ENCODE results near the gene HOMER2.

HOMER2 gene

DNA sequence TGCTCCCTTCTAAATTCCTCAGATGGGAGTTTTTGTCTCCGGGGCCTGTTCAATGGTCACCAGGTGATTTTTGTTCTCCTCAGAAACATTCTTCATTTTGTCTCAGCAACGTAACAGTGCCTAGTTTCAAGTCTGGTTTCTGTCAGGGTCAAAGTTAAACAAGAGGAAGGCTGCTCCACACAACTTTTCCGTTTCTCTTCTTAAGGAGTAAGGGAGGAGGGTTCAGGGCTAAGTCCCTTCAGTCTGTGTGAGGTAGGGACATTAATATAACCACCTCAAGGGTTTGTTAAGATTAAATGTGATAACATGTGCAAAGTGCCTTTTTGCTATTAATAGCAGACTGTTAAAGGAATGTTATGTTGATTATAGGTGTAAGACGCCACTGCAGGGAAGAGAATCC is 41.8 kb downstream of the HOMER2 start:
- TF ChIP-seq, protein P1, sequence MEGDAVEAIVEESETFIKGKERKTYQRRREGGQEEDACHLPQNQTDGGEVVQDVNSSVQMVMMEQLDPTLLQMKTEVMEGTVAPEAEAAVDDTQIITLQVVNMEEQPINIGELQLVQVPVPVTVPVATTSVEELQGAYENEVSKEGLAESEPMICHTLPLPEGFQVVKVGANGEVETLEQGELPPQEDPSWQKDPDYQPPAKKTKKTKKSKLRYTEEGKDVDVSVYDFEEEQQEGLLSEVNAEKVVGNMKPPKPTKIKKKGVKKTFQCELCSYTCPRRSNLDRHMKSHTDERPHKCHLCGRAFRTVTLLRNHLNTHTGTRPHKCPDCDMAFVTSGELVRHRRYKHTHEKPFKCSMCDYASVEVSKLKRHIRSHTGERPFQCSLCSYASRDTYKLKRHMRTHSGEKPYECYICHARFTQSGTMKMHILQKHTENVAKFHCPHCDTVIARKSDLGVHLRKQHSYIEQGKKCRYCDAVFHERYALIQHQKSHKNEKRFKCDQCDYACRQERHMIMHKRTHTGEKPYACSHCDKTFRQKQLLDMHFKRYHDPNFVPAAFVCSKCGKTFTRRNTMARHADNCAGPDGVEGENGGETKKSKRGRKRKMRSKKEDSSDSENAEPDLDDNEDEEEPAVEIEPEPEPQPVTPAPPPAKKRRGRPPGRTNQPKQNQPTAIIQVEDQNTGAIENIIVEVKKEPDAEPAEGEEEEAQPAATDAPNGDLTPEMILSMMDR (IDR thresholded peaks at IDR 0.05; ENCODE audit: low read depth, low read length): no peak
- H3K4me3 ChIP-seq (ENCODE audit: low read depth, low read length): no peak overlapping the region

DNA sequence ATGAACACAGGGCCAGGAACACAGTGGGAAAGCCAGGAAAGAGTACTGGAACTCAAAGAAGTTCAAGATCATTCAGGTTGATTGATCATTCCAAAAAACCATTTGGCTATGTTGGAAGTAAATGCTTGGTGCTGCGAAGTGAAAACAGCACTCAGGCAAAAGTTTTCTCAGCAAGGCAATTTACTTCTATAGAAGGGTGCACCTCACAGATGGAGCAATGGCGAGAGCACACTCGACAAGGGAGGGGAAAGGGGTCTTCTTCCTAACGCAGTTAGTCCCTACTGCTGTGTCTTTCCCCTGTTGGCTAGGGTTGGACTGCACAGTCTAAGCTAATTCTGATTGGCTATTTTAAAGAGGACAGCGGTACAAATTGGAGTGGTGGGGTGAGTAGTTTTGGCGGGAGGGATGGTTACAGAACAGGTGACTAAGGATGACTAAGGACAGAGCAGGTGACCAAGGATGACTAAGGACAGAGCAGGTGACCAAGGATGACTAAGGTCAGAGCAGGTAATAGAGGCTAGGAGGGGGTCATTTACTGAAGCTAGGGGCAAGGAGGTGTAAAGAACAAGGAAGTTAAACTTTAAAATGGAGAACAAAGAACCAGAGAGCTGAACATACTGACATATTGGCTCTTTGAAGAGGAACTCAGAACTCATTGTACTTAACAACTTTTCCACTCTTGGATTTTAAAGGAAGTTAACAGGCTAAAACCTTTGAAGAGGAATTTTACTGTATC is 43.3 kb downstream of the HOMER2 start:
- TF ChIP-seq, protein P1 (IDR thresholded peaks at IDR 0.05; ENCODE audit: low read depth, low read length): no peak
- H3K4me3 ChIP-seq (ENCODE audit: low read depth, low read length): no peak overlapping the region

DNA sequence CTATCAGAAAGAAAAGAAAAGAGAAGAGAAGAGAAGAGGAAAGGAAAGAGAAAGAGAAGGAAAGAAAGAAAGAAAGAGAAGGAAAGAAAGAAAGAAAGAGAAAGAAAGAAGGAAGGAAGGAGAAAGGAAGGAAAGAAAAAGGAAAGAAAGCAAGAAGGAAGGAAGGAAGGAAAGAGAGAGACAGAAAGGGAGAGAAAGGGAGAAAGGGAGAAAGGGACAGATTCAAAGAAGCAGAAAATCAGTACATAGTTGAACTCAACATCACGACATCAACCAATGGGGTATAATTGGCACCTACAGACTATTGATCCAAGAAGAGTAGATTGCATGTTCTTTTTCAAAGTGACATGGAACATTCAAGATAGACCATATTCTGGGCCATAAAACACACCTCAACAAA is 45.2 kb downstream of the HOMER2 start:
- TF ChIP-seq, protein P1 (IDR thresholded peaks at IDR 0.05; ENCODE audit: low read depth, low read length): no peak
- H3K4me3 ChIP-seq (ENCODE audit: low read depth, low read length): no peak overlapping the region

DNA sequence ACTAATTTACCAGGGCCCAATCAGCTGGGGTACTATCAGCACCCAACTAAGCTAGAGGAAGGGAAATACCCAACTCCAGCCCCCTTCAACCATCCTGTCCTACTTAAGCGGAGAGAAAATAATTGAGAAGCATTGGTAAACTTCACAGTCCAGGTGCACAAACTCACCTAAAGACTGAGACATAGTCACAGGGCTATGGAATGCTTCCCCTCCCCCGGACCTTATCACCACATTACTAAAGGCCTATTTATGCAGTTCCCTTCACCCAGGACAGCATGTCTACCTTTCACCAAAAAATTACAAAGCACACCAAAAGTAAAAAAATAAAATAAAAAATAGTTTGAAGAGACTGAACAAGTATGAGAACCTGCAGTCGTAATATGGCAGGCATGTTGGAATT is 47.9 kb downstream of the HOMER2 start:
- TF ChIP-seq, protein P1 (IDR thresholded peaks at IDR 0.05; ENCODE audit: low read depth, low read length): no peak
- H3K4me3 ChIP-seq (ENCODE audit: low read depth, low read length): no peak overlapping the region

DNA sequence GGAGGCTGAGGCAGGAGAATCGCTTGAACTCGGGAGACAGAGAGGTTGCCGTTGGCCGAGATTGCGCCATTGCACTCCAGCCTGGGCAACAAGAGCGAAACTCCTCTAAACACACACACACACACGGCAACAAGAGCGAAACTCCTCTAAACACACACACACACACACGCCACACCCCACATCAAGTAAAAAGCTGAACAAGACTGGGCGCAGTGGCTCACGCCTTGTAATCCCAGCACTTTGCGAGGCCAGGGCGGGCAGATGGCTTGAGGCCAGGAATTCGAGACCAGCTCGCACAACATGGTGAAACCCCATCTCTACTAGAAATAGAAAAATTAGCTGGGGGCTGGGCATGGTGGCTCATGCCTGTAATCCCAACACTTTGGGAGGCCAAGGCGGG is 49.0 kb downstream of the HOMER2 start:
- no peak overlapping the region for H3K4me3 ChIP-seq (ENCODE audit: low read depth, low read length)
- TF ChIP-seq, protein P1 (IDR thresholded peaks at IDR 0.05; ENCODE audit: low read depth, low read length): no peak

DNA sequence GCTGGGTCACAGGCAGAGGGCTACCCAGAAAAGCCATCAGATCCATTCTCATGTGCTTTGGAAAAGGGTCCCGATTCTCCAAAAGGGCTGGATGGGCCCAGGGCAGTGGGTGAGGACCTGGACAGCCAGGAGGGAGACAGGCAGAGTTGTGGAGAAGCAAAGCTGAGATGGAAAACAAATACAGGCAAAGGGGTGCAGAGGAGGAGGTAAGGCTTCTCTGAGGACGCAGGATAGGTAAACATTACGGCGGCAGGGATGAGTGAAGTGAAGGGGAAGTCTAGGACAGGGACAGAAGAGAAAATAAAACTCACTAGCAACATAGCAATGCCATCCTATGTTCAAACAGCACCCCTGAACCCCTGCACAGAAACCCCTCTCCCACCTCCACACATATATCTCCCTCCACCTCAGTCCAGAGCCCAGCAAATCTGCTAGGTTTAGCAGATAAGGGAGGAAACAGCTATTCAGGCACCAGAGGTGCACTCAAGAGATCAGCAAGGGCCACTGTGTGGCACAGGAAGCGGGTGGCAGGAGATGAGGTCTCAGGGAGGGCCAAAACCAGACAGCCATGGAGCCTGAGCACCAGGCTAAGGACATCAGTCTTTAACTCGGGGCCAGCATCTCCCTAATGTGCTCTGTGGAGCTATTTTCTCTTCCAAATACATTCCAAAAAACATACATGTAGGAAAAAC is 51.3 kb downstream of the HOMER2 start:
- TF ChIP-seq, protein P1 (IDR thresholded peaks at IDR 0.05; ENCODE audit: low read depth, low read length): no peak
- no peak overlapping the region for H3K4me3 ChIP-seq (ENCODE audit: low read depth, low read length)

DNA sequence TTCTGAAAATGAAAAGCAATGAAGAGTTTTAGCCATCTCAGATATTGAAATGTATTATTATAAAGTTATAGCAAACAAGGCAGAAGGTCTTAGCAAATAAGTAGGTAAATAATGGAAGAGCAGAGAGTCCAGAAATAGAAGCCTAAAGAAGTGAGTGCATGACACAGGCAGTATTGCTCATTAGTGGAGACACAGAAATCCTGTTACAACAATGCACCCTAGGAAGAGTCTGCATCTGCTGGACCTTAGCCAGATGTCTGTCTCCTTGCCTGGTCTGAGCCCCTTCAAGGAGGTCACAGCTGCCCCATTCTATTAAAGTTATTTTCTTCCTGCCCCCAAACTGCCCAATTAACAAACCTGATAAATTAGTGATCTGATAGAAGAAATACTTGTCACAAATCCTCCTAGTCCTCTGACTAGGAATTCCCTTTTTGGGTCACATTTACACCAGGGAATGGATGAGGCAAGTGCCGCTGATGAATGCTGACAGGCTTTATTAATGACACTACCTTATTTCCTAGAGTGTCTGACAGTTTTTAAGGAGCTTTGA is 51.9 kb downstream of the HOMER2 start:
- TF ChIP-seq, protein P1 (IDR thresholded peaks at IDR 0.05; ENCODE audit: low read depth, low read length): no peak
- H3K4me3 ChIP-seq (ENCODE audit: low read depth, low read length): no peak overlapping the region
